HCT116 (cell line): Measurements from ENCODE around the gene MXI1. TPM values are rescaled to one million over a fixed set of nuclear protein-coding genes. Genes with fewer than 3 reads are reported as not detected.

Experiments
- ATAC-seq: fragments of 200-7000 bp; cut with Tn5 transposase; 2 replicates; pipeline ENCODE4 v1.9.1; 2020; ENCODE audit warnings: mild to moderate bottlenecking, moderate library complexity
- BruUV-seq: library from RNA; stranded (reverse); fragments of 400-500 nt; replicated peaks from 2 replicates; lab custom pipeline; 2021; lab: Mats Ljungman, UMichigan
- CTCF ChIA-PET: fragments of 300-600 bp; sonication (Branson Sonifier 250); formaldehyde crosslinking; loops from one replicate; lab custom pipeline; 2021; ENCODE audit warnings: antibody characterized with exemption; lab: Charles Lee
- POLR2A ChIA-PET: fragments of 300-600, 350-600 bp; sonication (Branson Sonifier 250); formaldehyde crosslinking; loops from one replicate; lab custom pipeline; 2021; ENCODE audit warnings: antibody characterized with exemption; lab: Charles Lee
- RAD21 ChIA-PET, 2 experiments: fragments of 300-600 bp; sonication (Branson Sonifier 250); formaldehyde crosslinking; loops; one replicate each; lab custom pipeline; 2023; ENCODE audit warnings: low total read pairs in 2 of 2; ENCODE audit not compliant: uncharacterized antibody in 2 of 2, unreplicated experiment in 2 of 2, low non-redundant PET in 1 of 2; lab: Charles Lee
- DNase-seq: peaks from one replicate; pipeline ENCODE4 v3.0.0-alpha.2; 2010; ENCODE audit warnings: low read depth, low spot score
- H2AFZ ChIP-seq: fragments of 200-600 bp; shearing (Covaris generic), sonication (generic); 2 replicates; pipeline ENCODE4 v1.6.1; 2017; ENCODE audit warnings: low read depth, mixed run types, mixed read lengths, antibody characterized with exemption, low read length; ENCODE audit not compliant: poor library complexity, severe bottlenecking
- H3K27ac ChIP-seq: 2 replicates; pipeline ENCODE4 v1.5.1; 2012; ENCODE audit warnings: low read depth, low read length
- H3K27me3 ChIP-seq: fragments of 200-600 bp; sonication (generic); 2 replicates; pipeline ENCODE4 v1.6.1; 2016; ENCODE audit warnings: mixed run types, low read length, mixed read lengths; ENCODE audit not compliant: insufficient read depth
- H3K36me3 ChIP-seq, 2 experiments: fragments of 200-500 bp in 1 of 2; fragments of 200-600 bp in 1 of 2; sonication (Bioruptor generic) in 1 of 2; sonication (generic) in 1 of 2; 2 replicates each; pipeline versions ENCODE4 v1.5.1 to v1.6.1; 2014 to 2016; ENCODE audit warnings: low read length in 2 of 2, inconsistent platforms in 1 of 2, mixed read lengths in 1 of 2, mixed run types in 1 of 2; ENCODE audit not compliant: insufficient read depth in 2 of 2, control insufficient read depth in 1 of 2
- H3K4me1 ChIP-seq, 2 experiments: fragments of 200-600 bp in 1 of 2; sonication (generic) in 1 of 2; 2 replicates each; pipeline versions ENCODE4 v1.5.1 to v1.6.1; 2012 to 2017; ENCODE audit warnings: low read length in 2 of 2, inconsistent platforms in 1 of 2, mild to moderate bottlenecking in 1 of 2, mixed read lengths in 1 of 2, mixed run types in 1 of 2, moderate library complexity in 1 of 2; ENCODE audit not compliant: insufficient read depth in 2 of 2, control insufficient read depth in 1 of 2
- H3K4me2 ChIP-seq: fragments of 200-600 bp; sonication (generic); 2 replicates; pipeline ENCODE4 v1.6.1; 2017; ENCODE audit warnings: mixed run types, low read length, mixed read lengths
- H3K4me3 ChIP-seq, 2 experiments: fragments of 200-600 bp in 1 of 2; sonication (generic) in 1 of 2; replicated peaks in 1 of 2; 2 replicates each; pipeline ENCODE4 v1.5.1; 2011 to 2016; ENCODE audit warnings: low read length in 2 of 2, control low read depth in 1 of 2, low read depth in 1 of 2, mild to moderate bottlenecking in 1 of 2, mixed read lengths in 1 of 2, mixed run types in 1 of 2
- H3K79me2 ChIP-seq: fragments of 200-600 bp; sonication (generic); 2 replicates; pipeline ENCODE4 v1.6.1; 2017; ENCODE audit warnings: mild to moderate bottlenecking, mixed run types, low read length, moderate library complexity, mixed read lengths; ENCODE audit not compliant: insufficient read depth
- H3K9ac ChIP-seq: fragments of 200-600 bp; sonication (generic); 2 replicates; pipeline ENCODE4 v1.6.1; 2016; ENCODE audit warnings: low read length, mixed read lengths
- H3K9me2 ChIP-seq: fragments of 200-600 bp; sonication (generic), shearing (Covaris generic); 2 replicates; pipeline ENCODE4 v1.6.1; 2017; ENCODE audit warnings: mixed run types, mild to moderate bottlenecking, moderate library complexity; ENCODE audit not compliant: insufficient read depth
- H3K9me3 ChIP-seq, 2 experiments: fragments of 200-500 bp in 1 of 2; fragments of 200-600 bp in 1 of 2; sonication (Bioruptor generic) in 1 of 2; sonication (generic) in 1 of 2; 2 replicates each; pipeline ENCODE4 v1.6.1; 2014 to 2017; ENCODE audit warnings: low read length in 2 of 2, mixed read lengths in 2 of 2, inconsistent platforms in 1 of 2, low read depth in 1 of 2, mild to moderate bottlenecking in 1 of 2, mixed run types in 1 of 2, moderate library complexity in 1 of 2; ENCODE audit not compliant: control insufficient read depth in 1 of 2, insufficient read depth in 1 of 2
- H4K20me1 ChIP-seq: fragments of 200-600 bp; sonication (generic), shearing (Covaris generic); 2 replicates; pipeline ENCODE4 v1.6.1; 2017; ENCODE audit warnings: mixed run types, mild to moderate bottlenecking, moderate library complexity; ENCODE audit not compliant: insufficient read depth
- ATF3 ChIP-seq: IDR thresholded peaks from 2 replicates; pipeline ENCODE4 v1.6.1; 2012
- CEBPB ChIP-seq: IDR thresholded peaks from 2 replicates; pipeline ENCODE4 v1.6.1; 2012; ENCODE audit warnings: low read depth
- EGR1 ChIP-seq: IDR thresholded peaks from 2 replicates; pipeline ENCODE4 v1.6.1; 2012; ENCODE audit warnings: low read depth
- EZH2 ChIP-seq: fragments of 200-600 bp; sonication (generic); IDR thresholded peaks from 2 replicates; pipeline ENCODE4 v1.6.1; 2017; ENCODE audit warnings: antibody characterized with exemption, mixed run types
- FOSL1 ChIP-seq: IDR thresholded peaks from 2 replicates; pipeline ENCODE4 v1.6.1; 2012; ENCODE audit warnings: low read depth
- JUND ChIP-seq: IDR thresholded peaks from 2 replicates; pipeline ENCODE4 v1.6.1; 2012
- POLR2A ChIP-seq: IDR thresholded peaks from 2 replicates; pipeline ENCODE4 v1.7.0; 2011; ENCODE audit warnings: borderline replicate concordance; ENCODE audit not compliant: insufficient read depth, insufficient read length; ENCODE audit errors: extremely low read depth
- RAD21 ChIP-seq: IDR thresholded peaks from 2 replicates; pipeline ENCODE4 v1.6.1; 2012; ENCODE audit warnings: low read depth, mild to moderate bottlenecking
- SIN3A ChIP-seq: IDR thresholded peaks from 2 replicates; pipeline ENCODE4 v1.6.1; 2012; ENCODE audit warnings: low read depth
- SP1 ChIP-seq: IDR thresholded peaks from 2 replicates; pipeline ENCODE4 v1.6.1; 2012; ENCODE audit warnings: low read depth
- YY1 ChIP-seq: IDR thresholded peaks from 2 replicates; pipeline ENCODE4 v1.6.1; 2011; ENCODE audit warnings: low read length, low read depth, moderate library complexity, mild to moderate bottlenecking; ENCODE audit not compliant: insufficient replicate concordance; ENCODE audit errors: extremely low read depth
- ZBTB33 ChIP-seq: IDR thresholded peaks from 2 replicates; pipeline ENCODE4 v1.6.1; 2011; ENCODE audit warnings: mild to moderate bottlenecking, low read length, moderate library complexity; ENCODE audit not compliant: insufficient replicate concordance; ENCODE audit errors: extremely low read depth
- ZFX ChIP-seq: fragments of 450-650 bp; IDR thresholded peaks from 2 replicates; pipeline ENCODE4 v1.6.1; 2017
- ZNF274 ChIP-seq: fragments of 200-500 bp; sonication (Bioruptor generic); IDR thresholded peaks from 2 replicates; pipeline ENCODE4 v1.6.1; 2014; ENCODE audit warnings: mild to moderate bottlenecking, low read depth, low read length, inconsistent platforms
- intact Hi-C: fragments of 100-400 bp; cut with micrococcal nuclease; formaldehyde crosslinking; loops from 2 replicates; pipeline ENCODE4 v1.10.0; 2022
- total RNA-seq: library from RNA; stranded (reverse); gene quantifications from one replicate; pipeline ENCODE4 v1.2.1, GENCODE V29; 2021; ENCODE audit not compliant: unreplicated experiment

Gene MXI1
- total RNA-seq, 1 experiment from 2014 or later = 57.0 TPM

- Histone ChIP-seq H3K36me3 (no peaks in the 10 kb centered on the region), H4K20me1 (no peaks in the 10 kb centered on the region), H3K79me2 (no peaks in the 10 kb centered on the region), H3K4me2 (no peak overlapping the region), H2AFZ (no peak overlapping the region), H3K4me3 (no peak overlapping the region), H3K9me2 (no peaks in the 10 kb centered on the region), H3K27ac (no peak overlapping the region), H3K9me3 (no peaks in the 10 kb centered on the region), H3K9ac (no peak overlapping the region), H3K4me1 (peaks cover 11 to 22% of the 10 kb centered on the region in 2 experiments), H3K27me3 (no peaks in the 10 kb centered on the region)
- no peak for DNase-seq
- ChIA-PET RAD21 (no interaction called here), CTCF (interaction anchor here (0.9 kb wide), 1 partner anchor 10 kb away, joined by 5 read pairs; no protein-coding TSS in a partner anchor), POLR2A (no interaction called here)
- BruUV-seq = no TSS peak
- intact Hi-C loops = no loop called here
- no peak for ATAC-seq
- TF ChIP-seq EGR1 (no peak), JUND (no peak), ZNF274 (no peak), CEBPB (no peak), RAD21 (no peak), ATF3 (no peak), ZFX (no peak), YY1 (no peak), SP1 (no peak), SIN3A (no peak), ZBTB33 (no peak), FOSL1 (no peak), POLR2A (no peak), EZH2 (no peak)
Measured at GRCh38 chr10:110216240-110216639, 8.8 kb downstream of the MXI1 start.
